CD4-positive, alpha-beta T cell treated with Interleukin-6 at 100 ng/mL for 8 hours (primary cell): Measurements from ENCODE around the gene FBN3.

ENCODE experiments used
- DNase-seq: peaks from one replicate; pipeline ENCODE4 v3.0.0-alpha.2; 2020; ENCODE audit warnings: mixed read lengths, low spot score

Gene FBN3

DNA sequence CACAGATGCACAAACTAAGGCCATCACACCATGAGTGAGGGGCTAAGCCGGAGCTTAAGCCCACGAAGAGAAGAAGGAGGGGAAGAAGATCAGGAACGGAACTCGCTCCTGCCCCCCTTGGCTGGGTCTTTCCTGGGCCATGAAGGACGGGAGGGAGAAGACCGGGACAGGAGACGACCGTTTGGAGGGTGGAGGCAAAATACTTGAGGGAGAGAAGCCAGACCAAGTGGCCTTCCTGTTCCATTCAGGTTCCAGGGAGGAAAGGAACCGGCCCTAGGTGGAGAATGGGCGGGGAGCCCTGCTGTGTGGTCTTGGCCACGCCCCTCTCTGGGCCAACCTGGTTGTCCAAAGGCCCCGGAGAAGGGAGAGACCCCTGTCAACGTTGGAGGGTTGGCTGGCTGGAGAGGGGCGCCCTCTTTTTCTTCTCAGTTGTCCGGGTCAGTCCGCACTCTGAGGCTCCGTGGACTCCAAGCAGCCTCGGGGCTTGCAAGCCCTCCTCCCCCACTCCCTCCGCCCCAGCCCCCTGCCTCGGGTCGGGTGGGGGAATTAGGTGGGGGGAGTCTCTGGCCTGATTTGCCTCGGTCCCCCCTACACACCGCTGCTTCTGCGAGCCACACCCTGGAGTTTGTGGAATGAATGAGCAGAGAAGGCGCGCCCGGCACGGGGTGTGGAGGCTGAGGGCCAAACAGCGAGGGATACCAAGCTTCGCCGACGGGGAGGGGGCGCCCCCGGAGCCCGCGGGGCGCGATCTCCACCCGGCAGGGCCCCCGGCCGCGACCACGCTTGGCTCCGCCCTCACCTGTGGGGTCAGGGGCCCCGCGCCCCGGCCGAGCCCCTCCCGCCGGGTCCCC lies 757 bp downstream of the FBN3 start:
- DNase-seq: no peak

DNA sequence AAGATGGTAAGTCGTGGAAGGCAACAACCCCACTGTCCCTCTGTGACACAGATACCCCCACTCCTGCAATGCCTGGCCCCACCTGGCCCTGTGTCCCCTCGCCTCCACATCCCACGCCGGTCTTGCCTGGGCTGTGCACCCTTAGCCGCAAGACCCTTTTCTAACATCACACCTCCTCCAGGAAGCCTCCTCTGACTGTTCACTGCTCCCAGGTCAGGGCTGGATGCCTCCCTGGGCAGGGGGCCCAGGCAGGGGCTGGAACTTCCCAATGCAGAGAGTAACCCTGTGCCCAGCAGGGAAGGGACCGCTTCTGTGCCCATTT lies 1.3 kb downstream of the FBN3 start:
- DNase-seq: no peak

DNA sequence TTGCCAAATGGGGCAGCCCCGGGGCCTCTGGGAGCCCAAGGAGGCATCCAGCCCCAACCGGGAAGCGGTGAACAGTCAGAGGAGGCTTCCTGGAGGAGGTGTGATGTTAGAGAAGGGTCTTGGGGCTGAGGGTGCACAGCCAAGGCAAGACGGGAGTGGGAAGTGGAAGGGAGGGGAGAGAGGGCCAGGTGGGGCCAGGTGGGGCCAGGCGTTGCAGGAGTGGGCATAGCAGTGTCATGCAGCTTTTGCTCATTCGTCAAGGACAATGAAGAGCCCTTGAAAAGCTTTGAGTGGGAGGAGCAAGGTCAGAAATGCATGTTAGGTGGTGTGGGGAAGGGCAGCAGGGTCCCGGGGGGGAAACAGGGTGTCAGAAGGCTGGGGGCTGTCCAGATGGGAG lies 1.8 kb downstream of the FBN3 start:
- DNase-seq: no peak

DNA sequence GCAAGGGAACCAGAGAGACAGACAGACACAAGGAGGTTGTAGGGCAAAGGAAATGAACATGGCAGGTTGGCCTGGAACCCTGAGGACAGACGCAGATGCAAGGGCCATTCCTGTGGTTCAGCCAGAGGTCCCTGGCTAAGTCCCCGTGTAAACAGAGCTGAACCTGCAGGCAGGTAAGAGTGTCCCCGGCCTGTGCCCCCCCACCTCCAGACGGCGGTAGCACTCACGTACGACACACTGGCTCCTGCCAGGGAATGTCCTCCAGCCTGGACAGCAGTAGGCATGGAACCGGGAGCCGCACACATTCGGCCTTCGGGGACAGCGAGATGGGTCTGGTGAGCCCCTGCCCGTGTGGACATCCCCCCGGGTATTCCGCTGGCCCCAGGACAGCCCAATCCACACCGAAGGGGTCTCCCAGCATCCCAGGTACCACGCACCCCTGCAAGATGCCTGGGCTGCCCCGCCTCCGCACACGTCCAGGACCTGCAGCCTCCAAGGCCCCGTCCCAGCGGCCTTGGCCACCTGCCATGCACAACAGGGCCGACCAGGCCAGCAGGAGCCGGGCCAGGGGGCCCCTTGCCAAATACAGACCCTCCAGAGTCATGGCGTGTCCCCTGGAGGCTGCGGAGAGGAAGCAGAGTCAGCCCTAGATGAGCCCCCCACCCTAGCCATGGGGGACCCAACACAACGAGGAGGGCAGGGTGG lies 2.4 kb downstream of the FBN3 start:
- no peak for DNase-seq

DNA sequence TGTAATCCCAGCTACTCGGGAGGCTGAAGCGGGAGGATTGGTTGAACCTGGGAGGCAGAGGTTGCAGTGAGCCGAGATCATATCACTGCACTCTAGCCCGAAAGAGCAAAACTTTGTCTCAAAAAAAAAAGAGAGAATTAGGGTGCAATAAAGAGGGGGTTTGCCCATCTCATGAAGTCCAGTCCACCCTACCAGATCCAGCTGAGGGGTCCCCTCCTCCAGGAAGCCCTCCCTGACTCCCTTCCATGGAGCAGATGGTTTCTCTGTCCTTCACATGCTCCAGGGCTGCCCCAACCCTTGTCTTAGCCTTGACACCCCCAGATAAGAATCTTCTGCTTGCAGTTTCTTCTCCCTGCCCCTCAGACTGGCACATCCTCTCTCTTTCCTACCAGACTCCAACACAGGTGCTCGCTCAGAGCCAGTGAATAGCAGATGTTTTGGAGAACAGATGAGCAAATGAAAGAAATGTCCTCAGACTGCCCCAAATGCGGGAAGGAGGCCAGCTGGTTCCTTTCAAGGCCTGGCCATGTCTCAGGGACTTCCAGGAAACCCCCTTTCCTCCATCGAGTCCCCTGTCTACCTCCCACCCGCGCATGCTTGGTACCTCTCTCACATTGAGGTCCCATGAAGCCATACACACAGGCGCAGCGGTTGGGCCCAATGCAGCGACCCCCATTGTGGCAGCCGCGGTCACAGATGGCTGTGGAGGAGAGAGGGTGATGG lies 5.0 kb downstream of the FBN3 start:
- no peak for DNase-seq

DNA sequence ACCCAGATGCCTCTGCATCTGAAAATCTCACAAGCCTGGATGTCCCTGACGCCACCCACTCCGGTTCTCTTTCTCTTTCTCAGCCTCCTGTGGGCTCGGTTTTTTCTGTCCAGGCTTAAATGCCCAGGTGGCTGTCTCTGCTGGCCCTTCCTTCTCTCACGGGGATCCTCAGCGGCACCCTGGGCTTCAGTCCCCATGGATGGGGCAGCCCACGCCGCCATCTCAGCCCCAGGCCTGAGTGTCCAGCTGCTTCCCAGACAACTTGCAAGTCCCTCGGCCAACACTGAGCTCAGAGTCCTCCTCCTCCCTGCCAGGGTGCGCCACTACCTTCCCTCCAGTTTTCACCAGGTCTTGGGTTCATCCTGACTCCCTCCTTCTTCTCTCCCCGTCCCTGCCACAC lies 6.4 kb downstream of the FBN3 start:
- no peak for DNase-seq

DNA sequence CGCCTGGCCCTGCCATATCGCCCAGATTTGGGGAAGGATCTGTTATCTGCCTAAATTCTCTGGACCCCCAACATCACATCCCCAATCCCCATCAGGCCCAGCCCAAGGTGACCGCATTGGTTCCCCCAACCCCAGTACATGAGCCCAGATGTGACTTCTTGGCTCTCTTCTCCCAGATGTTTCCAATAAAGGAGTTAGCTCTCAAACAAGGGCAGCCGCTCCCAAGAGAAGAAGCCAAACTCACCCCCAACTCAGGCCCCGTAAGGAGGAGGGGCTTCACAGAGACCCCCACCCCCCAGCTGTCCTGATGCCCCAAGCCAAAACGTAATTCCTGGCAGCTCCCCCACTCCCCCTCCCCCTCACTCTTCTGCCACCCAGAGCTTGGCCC lies 6.9 kb downstream of the FBN3 start:
- no peak for DNase-seq

DNA sequence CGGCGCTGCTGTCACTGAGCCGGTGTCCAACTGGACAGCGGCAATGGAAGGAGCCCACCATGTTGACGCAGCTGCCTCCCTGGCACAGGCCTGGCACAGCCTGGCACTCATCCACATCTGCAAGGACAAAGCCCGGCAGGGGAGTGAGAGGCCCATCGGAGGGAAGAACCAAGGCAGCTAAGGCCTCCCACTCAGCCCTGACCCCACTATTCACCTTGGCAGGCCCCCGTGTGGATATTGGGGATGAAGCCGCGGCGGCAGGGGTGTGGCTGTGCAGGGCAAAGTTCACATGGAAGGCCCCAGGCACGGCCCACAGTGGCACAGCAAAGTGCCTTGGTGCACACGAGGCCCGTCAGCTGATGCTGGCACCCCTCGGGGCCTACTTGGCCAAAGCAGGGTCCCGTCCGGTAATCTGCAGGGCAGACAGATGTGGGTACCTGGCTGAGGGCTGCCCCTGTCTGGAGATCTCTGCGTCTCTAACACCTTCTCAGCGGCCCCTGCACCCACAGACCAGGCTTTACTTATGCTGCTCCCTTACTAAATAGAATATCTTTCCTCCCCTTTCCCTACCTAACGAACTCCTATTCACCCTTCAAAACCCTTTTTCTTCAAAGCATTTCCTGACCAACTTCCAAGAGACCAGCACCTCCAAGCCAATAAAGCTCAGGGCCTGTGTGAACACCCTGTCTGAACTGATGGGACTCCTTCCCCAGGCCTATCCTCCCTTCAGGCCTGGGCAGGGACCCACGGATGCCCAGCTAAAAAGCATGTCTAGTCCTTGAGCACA lies 7.5 kb downstream of the FBN3 start:
- DNase-seq: no peak

DNA sequence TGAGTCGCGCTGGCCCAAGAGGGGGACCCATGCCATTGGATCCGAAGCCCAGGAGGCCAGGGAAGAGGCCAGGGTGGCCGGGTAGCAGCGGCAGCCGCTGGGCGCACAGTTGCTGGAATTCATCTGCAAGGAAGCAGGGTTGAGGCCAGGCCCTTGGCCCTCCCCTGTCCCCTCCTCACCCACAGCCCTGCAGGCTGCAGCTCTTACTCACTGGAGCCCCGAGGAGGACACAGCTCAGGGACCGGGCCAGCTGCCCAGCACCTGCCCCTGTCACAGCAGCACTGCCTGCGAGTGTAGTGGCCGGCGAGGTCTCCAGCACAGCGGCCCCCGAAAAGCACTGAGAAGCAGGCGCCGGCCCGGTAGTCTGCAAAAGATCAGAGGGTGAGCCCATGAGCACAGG lies 11.2 kb downstream of the FBN3 start:
- DNase-seq: no peak

DNA sequence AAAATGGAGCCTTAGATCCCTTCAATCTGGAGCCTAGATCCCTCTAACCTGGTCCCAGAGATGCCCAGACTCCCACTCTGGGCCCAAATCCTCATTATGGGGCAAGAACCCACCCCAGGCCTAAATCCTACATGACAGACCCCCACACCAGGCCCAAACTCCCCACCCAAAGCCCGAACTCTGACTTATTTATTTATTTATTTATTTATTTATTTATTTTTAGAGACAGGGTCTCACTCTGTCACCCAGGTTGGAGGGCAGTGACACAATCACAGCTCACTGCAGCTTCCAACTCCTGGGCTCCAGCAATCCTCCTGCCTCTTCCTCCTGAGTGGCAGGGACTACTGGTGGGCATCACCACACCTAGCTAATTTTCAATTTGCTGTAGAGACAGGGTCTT lies 12.0 kb downstream of the FBN3 start:
- DNase-seq: no peak

DNA sequence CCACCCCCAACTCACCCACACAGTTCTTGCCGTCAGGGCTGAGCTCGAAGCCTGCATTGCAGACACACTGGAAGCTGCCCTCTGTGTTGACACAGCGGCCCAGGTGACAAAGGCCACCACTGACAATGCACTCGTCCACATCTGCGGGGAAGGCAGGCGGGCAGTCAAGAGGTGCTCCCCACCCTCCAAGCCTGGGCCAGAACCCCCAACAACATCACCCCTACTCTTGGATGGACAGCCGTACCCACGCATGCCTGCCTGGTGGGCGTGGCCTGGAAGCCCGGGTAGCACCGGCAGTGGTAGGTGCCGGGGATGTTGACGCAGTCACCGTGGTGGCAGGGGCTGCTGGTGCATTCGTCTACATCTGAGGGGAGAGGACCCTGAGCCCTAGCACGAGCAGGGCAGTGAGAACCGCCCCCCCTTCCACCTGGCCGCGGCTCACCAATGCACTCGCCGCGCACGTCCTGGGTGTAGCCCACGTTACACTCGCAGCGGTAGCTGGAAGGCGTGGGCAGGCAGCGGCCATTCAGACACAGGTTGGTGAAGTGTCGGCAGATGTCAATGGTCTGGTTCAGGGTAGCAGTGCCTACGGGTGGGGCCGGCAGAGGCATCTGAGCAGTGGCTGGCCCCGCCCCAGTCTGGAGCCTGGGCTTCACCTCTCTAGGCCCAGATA lies 13.3 kb downstream of the FBN3 start:
- DNase-seq: no peak

DNA sequence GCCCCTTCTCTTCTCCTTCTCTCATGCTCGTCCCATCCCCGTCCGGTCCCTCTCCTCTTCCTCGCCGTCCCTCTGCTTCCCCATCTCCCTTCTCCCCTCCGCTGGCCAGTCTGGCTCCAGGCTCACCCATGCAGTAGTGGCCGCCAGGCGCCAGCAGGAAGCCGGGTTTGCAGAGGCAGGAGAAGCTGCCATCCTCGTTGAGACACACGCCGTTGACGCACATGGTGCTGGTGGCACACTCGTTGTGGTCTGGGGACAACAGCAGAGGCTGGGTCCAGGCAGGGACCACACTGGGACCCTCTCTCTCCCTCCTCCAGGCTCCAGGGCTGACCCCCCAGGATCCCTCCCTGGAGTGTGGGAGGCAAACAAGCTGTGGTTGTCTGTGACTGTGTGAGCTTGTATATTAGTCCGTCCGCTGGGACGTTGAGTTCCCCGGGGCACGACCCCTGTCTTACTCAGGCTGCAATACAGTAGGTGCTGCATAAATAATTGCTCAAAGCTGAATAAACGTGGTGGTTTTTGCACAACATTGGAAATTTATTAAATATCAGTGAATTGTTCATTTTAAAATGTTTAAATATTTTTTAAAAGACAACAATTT lies 16.4 kb downstream of the FBN3 start:
- DNase-seq: no peak

DNA sequence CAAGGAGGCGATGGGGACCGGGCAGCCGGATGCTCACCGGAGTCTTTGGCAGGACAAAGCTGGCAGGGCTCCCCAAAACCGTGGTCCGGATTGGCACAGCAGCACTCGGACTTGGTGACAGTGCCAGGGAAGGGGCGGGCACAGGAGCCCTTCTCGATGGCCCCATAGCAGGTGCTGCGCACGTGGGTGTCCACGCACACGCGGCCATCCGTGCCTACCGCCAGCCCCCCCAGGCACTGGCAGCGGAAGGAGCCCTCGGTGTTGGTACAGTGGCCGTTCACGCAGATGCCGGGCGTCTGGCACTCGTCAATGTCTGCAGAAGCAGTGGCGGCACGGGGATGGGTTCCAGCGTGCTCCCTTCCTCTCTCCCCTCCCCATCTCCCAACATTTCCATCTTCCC lies 17.9 kb downstream of the FBN3 start:
- DNase-seq: no peak

DNA sequence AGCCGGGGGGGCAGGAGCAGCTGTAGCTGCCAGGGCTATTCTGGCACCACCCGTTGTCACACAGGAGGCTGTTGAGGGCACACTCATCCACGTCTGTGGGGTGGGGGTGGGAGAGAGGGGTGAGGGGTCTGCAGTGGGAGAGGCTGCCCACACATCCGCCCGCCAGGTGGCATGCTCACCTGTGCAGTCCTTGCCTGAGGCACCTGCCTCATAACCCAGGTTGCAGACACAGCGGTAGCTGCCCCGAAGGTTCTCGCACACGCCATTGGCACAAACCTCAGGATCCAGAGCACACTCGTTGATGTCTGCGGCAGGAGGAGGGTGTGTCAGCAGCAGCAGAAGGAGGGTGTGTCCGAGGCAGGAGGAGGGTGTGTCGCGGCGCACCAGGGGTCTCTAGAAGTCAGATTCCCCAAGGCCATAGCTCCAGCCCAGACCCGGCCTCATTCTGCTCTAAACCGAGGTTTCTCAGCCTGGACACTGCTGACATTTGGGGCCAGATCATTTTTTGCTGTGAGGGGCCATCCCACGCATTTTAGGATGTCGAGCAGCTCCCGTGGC lies 20.3 kb downstream of the FBN3 start:
- DNase-seq: no peak

DNA sequence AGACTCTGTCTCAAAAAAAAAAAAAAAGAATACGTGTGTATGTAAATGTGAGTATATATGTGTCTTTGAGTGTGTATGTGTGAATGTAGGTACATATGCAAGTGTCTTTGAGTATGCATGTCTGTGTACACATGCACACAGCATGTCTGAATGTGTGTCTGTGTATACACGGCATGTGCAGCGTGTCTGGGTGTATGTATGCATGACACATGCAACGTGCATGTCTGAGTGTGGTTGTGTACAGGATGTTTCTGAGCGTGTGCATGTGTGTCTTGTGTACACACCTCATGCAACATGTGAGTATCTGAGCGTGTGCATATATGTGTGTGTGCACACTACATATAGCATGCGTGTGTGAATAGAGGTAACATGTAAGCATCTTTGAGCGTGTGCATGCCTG lies 20.8 kb downstream of the FBN3 start:
- DNase-seq: no peak

DNA sequence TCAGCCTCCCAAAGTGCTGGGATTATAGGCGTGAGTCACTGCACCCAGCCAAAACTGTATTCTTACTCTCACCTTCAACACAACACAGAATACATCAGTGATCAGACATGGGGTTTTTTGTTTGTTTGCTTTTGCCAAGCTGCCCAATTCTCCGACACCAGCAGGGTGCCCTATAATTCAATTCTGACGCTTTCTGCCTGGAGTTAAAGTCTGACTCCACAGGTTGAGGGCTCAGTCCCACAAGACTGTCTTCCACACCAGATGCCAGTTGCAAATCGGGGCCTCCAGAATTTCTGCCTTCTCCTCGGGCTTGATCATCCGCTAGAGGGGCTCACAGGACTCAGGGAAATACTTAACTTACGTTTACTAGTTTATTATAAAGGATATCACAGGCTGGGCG lies 22.1 kb downstream of the FBN3 start:
- no peak for DNase-seq

DNA sequence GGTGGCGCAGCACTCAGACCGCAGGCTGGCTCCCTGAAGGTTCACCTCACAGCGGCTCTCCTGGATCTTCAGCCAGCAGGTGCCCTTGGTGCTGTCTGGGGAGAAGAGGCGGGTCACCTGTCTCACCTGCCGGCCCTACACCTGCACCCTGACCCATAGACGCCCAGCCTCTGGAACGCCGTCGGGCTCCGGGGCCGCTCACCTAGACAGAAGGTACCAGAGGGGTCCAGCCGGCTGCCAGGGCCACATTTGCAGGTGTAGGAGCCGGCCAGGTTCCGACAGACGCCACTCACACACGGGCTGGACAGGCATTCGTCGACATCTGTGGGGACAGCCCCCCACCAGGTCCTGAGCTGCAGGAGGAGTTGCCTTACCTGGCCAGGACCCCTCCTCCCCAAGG lies 22.9 kb downstream of the FBN3 start:
- DNase-seq: no peak

DNA sequence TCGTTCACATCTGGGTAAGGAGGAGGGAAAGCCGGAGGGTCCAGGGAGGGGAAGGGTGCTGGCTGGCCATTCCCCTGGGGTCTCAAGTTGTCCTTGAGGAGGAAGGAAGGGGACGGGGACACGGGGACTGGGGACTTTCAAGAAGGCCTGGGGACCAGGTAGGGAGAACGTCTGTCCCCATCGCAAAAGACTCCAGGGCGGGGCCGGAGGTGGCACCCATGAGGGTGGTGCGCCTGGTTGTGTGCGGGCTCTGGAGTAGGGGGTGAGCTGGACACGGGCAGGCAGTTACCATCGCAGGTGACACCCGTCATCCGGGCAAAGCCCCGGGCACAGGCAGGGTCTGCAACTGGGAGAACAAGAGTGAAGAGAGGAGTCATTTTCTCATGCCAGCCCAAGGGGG lies 23.4 kb downstream of the FBN3 start:
- no peak for DNase-seq

DNA sequence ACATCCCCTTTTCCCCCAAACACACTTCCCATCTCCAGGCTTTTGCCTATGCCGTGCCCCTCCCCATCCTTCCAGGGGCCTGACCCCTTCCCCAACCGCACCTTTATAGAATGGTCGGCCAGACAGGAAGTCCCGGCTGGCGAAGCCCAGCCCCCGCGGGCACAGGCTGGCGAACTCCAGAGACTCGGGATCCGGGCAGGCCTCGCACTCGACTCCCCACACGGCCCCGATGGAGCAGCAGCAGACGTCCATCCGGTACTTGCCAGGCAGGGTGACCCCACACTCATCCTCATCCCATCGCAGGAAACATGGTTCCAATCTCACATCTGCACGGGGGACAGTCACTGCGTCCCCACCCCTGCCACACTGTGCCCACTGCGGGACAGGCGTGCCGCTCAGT lies 25.7 kb downstream of the FBN3 start:
- no peak for DNase-seq

DNA sequence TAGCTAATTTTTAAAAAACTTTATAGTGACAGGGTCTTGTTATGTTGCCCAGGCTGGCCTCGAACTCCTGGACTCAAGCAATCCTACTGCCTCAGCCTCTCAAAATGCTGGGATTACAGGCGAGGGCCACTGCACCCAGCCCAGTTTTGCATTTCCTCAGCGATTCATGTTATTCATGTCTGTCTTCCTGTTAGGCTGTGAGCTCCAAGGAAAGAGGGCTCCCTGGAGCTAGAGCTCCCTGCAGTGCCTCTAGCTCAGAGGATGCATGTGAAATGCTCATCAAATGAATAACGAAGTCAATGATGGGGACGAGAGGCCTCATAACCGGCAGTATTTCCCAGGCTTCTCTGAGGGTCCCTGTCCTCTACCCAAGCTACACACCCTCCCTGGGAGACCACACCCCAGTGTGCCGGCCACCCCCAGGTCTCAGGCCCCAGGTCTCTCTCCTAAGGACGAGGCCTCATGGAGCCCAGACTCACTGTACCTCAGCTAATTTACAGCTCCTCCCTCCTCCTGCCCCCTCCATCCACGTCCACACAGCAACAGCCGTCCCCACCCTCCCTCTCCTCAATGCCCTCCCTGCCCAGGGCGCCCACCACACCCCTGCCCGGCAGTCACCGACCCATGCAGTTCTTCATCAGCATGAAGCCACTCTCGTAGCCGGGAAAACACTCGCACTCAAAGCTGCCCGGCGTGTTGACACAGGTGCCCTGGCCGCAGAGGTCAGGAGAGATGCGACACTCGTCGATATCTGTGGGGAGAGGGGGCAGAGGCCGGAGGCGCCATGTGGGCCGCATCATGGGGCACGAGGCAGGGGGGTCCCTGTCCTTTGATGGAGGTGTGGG lies 28.5 kb downstream of the FBN3 start:
- no peak for DNase-seq
